G401.6 (cell line): Measurements from ENCODE around the gene EVA1C.
"Not testable (repeated sequence)": the region's sequence is repeated elsewhere in the genome, so short reads cannot be mapped to it uniquely, and the experiment has no call there.

Source experiments
- FAIRE-seq: peaks from 2 replicates; lab custom pipeline; 2012; peaks lifted over from hg19 to GRCh38; lab: Jason Lieb, UNC

The EVA1C gene

DNA sequence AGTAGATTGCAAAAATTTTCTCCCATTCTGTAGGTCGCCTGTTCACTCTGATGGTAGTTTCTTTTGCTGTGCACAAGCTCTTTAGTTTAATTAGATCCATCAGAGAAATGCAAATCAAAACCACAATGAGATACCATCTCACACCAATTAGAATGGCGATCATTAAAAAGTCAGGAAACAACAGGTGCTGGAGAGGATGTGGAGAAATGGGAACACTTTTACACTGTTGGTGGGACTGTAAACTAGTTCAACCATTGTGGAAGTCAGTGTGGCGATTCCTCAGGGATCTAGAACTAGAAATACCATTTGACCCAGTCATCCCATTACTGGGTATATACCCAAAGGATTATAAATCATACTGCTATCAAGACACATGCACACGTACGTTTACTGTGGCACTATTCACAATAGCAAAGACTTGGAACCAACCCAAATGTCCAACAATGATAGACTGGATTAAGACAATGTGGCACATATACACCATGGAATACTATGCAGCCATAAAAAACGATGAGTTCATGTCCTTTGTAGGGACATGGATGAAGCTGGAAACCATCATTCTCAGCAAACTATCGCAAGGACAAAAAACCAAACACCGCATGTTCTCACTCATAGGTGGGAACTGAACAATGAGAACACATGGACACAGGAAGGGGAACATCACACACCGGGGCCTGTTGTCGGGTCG is 21.8 kb upstream of the EVA1C start:
- FAIRE-seq = not testable (repeated sequence)

DNA sequence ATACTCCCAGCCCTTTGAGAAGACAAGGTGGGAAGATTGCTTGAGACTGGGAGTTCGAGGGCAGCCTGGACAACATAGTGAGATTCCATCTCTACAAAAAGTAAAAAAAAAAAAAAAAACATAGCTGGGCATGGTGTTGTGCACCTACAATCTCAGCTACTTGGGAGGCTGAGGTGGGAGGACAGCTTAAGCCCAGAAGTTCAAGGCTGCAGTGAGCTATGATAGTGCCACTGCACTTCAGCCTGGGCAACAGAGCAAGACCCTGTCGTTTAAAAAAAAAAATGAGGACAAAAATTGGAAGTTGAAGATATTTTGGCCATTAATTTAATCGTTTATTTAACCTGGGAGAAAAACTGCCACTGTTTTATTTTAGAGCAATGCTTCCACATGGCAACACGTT is 20.8 kb upstream of the EVA1C start:
- no peak for FAIRE-seq

DNA sequence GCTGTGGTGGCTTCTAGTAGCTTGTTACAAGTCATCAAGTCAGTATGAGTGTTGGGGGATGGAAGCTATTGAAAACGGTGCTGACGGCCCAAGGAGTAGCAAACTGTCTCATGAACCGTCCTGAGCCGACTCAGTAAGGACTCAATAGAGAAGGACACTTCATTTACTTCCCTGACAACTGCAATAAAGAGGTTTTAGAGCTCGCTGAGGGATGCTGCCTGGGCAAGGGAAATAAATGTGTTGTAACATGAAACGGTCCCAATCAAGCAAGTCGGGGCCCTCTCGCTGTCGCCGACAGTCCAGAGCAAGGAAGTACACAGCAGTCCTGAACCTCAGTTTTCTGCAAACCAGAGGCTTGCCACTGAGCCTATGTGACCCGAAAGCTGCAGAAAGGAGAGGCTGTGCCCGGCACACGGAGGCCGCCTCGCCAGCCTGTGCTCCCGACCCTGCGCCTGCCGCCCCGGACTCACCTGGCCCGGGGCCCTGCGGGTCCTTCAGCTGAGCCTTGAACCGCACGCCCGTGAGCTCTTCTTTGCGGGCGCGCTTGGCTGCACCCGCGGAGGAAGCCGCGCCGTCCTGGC is 20.1 kb upstream of the EVA1C start:
- FAIRE-seq = no peak

DNA sequence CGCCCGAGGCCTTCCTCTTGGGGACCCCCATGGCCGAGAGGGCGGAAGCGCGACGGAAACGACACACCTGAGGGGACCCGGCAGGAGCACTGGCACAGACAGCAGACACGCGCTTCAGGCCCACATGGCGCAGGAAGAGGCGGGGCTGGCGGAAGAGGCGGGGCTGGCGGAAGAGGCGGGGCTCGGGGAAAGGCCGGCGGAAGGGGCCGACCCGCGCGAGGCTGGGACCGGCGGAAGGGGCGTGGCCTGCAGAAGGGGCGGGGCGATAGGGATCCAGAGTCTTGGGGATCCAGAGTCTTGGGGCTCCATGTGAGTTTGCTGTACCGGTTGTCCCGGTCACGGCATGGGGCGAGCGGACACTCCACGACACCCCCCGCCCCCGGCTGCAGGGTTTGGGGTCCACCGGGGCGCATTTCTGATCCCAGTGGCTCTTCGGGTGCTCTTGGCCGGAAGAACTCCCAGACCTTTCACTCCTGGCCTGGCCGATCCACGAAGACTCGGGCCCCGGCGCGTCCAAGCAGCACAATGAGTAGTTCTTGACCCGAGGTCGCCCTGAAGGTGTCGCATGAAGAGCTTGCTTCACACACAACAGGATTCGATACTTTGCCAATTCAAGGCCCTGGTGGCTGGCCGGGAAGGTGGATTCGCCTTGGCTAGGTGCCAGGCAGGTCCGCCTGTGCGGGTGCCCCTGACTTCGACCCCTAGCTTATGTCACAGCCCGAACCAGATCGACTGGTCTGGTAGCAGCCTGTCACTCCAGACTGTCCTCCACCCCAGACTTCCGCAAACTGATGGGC is 19.4 kb upstream of the EVA1C start, which contains the start of gene URB1:
TSS of gene URB1 (minus strand) at position 133 of the 797 bp plus-strand sequence. CDS start at position 31, 102 bp downstream.
- FAIRE-seq = no peak

DNA sequence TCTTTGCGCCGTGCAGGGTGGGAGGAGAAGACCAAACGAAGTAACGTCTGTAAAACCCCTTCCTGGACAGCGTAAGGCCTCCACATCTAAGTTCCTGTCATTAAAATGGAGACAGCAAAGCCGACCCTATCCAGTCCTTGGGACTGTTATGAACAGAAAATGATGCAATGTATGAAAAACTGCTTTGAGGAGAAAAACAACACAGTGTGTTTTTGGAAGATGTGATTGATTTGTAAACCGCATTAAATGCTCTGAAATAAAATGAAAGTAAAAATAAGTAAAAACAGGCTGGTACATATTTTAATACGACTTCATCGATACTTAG is 18.9 kb upstream of the EVA1C start:
- no peak for FAIRE-seq

DNA sequence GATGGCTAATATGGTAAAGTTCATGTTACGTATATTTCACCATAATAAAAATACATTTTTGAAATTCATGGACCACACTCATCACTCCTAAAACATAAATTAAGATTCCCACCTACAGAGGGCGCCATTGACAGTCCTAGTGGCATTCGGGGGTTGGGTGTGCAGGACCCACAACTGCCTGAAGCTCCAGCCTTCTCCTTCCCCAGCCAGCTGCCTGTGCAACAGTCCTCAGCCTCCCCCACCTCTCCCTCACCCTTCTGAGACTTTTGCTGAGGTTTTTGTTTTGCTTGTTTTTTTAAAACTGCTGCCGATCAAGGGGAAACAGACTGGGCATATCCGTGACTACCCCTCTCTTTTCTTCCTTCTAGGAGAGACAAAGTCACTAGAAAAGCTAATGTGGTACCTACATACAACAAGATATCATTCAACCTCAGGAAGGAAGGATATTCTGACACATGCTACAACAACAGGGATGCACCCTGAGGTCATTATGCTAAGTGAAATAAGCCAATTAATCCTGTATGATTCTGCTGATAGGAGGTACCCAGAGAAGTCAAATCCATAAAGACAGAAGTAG is 9.2 kb upstream of the EVA1C start:
- FAIRE-seq = peak; percentile 86

DNA sequence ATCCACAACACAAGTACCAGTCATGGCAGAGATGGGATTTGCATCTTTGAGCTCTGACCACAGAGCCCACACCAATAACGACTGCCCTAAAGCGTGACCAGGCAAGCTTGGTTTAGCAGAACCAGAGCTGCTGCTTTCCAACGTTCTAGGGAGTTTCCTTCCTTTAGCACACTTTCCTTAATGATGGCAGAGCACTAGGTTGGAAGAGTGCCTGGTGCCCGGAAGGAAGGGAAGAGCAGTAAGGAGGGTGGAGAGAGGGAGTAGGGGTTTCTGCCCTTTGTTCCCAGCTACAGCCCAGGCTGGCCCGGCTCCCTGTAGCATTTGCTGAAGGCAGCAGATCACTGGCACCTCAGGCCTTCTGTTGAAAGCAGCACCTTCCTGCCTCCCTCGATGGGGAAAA is 6.1 kb upstream of the EVA1C start:
- no peak for FAIRE-seq

DNA sequence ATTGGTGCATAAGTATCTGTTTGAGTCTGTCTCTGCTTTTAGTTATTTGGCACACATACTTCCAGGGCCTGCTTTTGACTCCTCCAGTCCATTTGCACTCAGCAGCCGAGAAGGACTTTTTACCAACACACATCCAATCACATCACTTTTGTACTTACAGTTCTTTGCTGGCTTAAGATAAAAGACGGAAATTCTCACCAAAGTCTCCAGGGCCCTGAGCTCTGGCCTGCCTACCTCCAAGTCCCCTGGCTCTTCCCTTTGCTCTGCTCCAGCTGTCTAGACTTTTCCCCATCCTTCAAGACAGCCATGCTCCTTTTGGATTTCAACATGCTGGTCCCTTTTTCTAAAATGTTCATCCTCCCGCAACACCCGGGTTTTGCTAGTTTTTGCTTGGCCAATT is 2.2 kb upstream of the EVA1C start:
- no peak for FAIRE-seq

DNA sequence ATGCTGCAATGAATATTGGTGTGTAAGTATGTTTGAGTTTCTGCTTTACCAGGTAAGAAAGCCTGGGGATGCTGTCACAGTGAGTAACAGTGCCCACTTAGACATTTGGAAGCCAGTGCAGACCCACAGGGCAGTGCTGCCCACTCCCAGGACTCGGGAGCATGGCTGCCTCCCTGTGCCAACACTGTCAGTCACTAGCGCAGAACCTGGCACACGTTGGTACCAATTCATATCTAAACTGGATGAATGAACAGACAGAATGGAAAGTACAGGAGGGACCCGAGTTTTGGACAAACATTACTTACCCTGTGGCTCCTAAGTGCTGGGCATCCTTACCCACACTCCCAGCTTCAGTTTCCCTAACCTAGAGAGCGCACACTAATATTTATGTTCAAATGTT is 1.6 kb upstream of the EVA1C start:
- no peak for FAIRE-seq

DNA sequence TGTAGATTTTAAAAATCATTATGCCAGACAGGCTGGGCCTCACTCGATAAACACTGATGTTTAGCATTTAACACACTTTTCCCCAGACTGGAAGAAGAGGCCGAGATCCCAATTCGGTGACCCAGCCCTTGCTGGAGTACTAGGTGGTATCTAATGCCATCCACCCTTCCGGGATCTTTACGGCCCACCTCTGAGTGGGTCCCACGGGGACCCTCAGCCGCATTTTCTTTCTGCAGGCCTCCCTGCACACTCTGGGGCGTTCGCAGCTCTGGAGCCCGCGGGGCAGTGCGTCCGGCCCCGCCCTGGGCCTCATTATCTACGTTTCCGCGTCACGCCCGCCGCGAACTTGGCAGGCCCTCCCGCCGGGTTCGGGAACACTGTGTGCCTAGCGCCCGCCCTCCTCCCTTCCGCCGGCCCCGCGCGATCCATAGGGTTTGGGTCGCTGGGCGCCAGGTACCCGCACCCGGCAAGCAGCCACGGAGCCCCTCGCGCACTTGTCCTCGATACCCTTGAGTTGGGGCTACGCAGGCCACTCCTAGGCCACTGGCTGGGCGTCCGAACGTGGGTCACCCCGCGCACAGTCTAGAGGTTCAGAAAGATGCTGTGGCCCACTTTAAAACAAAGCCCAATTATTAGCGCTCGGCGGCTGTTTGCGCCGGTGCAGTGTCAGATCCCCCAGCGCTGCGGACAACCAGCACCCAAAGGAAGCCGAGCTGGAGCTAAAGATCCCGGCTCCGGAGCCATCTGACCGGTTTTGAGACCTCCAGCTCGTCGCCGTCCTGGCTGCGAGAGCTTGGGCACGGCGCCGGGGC is 950 bp upstream of the EVA1C start:
- FAIRE-seq = no peak

DNA sequence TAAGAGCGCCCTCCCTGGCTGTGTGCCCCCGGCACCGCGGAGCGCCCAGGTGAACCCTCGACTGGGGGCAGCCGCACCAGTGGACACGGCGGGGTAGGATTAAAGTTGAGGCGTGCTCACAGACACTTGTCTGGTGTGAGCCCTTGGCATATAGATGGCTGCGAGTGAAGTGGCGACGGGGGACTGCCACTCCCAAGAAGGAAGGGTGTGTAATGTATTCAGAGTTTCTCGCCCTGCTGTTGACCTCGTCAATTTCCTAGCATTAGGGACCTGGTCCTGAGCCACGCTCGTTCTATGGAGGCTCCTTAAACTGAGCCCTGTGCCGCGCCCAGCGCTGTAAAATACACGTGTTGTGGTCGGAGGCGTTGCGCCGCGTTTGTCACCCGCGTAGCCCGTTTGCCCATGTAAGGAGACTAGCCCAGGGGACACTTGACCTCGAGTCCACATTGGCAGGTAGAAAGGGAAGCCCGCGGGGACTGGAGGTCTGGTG is 554 bp downstream of the EVA1C start:
- no peak for FAIRE-seq

DNA sequence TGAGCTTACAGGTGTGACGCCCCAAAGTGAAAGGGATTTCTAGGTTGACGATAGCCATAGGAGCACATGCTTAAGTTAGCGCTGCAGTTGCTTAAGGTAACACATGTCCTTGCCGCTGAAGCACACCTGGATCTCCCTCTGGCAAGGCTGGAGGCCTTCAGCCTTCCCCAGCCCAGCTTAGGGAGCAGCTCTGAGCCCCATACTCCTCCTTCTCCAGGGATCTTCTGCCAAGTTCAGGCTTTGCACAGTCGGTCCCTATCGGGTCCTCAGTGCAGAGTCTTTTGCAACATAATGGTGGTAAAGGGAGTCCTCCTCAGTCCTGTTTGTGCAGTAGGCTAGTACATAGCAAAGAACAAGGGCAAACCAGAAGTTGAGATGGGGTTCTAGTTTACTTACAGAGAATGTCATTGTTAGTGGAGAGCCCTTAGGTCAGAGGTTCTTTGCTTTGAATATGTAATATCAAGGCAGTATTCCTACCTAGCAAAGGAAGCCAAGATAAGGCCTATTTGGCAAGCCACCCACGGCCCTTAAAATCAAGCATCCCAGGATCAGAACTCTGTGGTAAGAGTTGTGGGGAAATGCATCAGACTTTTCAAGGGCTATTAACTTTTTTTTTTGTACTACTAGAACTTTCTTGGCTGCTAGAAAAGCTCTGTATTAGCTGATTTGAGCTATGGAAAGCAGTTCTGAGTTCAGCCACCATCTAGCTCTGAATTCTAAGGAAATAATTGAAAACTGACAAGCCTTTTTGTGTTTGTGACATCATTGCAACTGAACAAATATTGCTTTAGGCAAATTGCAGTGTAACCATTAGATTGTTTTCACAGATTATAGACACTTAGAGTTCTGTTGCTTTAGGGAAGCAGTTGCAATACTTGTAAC is 1.4 kb downstream of the EVA1C start:
- FAIRE-seq = no peak

DNA sequence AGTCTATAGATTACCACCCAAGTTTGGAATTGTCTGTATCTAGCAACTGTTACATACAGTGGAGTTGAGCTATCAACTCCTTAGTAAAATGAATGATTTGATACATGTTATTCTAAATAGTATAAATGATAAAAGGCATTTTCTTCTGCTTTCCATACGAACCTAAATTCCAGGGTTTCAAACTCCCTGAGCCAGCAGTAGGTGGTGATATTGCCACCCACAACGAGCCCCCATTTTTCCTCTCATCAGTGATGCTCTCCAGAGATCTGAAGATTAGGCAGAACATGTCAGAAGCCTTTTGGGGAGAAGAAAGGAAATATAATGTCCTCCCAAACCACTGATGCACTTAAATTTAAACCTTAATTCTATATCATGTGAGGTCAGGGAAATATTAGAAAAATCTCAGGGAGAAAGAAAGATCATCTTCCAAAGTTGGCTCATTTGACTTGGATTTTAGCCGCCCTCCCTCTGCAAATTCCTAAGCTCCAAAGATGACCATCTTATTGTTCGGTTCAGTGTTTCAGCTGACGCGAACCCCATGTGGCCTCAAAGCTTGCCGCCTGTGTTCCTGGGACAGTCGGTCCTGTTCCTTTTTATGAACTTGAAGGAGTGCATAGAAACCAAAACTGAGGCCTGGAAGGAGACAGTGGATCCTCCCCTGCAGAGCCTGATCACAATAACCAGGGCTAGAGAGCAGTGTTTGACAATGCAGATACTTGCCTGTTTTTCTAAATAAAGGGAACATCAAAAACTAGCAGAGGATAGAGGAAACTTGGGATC is 2.3 kb downstream of the EVA1C start:
- no peak for FAIRE-seq

DNA sequence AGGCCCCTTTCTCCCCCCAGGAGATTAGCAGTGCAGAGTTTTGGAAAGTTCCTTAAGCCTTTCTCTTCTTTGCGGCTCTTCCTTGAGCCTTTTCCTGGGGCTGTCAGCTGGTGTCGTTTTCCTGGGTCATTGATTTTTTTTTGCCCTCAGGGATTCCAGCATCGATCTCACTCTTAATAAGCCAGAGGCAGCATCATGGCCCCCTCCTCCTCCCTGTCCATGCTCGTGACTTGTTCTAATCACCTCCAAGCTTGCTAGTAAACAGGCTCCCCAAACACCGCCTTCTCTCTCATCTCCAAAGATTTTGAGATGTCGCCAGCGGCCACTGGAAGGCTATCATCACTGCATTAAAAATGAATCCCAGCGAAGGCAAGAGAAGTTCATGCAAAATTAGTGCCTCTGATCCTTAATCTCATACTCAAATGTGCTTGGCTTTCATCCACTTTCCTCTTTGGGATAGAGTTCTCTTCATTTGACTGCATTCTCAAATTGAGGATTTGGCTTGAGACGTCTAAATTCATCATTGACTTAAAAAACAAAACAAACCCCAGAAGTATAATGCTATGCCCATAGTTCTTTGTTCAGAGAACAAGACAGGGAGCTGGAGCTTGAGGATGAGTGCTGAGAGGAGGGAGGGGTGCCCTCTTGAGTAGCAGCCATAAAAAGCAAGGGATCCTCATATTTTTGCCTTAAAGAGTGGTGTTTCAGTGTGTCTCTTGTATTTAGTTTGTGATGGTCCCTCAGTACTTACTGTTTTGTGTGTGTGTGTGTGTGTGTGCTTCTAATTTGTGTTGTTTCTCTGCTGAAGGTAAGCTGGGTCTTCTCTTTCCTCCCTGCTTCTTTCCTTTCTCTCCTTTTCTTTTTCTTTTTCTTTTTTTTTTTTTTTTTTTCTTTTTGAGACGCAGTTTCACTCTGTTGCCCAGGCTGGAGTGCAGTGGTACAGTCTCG is 3.2 kb downstream of the EVA1C start:
- FAIRE-seq = no peak

DNA sequence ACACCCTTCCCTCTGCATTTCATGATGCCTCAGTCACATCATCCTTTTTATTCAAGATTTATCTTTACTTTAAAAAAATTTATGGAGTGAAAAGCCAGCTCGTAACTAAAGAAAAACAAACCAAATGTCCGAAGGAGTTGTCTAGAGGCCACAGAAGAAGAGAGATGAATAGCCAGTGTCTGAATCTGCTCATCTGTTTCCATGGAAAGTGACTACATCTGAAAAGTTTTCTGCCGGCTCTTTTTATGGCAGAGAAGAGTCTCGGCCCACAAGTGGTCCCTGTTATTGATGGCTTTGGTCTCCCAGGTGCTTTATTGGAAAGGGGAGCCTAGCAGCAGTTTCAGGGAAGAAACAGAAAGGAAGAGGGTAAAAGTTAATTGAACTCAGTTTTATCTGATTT is 5.6 kb downstream of the EVA1C start:
- FAIRE-seq = no peak

DNA sequence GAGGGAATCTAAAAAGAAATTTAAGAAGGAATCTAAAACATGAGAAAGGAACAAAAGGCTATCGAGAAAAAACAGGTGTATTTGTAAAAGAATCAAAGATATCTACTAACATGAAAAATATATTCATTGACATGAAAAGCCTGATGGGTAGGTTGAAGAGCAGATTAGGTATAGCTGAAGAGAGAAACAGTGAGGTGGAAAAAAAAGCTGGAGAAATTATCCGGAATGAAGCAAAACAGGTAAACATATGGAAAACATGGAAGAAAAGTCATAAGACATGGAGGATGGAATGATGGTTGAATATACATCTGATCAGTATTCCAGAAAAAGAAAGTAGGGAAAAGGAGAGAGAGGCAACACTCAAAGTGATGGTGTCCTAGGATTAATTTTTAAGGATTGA is 9.6 kb downstream of the EVA1C start:
- no peak for FAIRE-seq

DNA sequence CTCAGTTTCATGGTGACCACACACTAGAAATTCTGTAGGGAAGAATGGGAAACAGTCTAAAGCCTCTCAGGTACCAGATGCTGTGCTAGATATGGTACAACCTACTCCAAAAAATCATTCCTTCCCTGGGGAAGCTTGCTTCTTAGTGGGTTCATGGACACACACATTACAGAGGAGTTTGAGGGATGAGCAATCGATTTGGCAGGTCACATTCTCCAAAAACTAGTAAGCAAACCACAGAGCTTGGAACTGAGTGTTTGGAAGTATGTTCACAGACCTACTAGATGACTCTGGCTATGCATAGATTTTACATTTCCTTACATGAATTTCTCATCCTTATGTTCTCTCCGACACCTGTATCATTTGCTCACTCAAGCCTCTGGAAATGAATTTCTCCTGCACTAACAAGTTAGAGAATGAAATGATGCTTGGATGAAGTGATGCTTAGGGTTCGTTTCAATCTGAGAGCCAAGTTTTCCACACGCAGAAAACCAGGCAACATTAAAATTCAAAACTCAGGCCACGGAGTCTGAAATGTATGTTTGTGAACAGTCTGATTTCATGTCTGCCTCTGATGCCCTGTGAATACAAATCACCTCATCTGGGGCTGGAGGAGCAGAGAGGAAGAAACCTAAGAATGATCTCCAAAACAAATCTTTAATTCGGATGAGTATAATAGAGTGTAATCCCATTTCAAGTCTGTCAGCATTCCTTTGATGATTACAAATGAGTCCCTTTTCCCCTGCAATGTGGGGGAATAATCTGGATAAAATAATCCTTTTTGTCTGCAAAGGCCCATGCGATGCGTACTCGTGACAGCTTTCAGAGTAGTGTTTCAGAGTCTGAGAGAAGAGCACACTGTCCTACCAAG is 11.0 kb downstream of the EVA1C start:
- no peak for FAIRE-seq

DNA sequence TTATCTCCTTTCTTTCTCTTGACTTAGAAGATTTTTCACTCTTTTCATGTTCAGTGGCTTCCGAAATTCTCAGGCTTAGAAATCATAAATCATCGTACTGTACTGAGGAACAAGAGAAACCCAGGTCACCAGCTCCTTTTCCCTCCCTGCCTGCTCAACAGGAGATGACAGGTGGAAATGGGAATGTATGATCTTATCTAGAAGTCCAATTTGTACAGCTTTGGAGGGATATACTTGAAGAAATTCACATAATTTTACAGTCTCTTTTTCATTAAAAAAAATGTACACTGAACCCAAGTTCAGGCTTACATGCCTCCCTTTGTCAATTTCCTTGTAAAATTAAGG is 11.7 kb downstream of the EVA1C start:
- no peak for FAIRE-seq
